ENCODE data around the gene TNF.

Gene TNF

GRCh38 chr6:31572041-31572911 lies 3.1 kb upstream of the TNF start, which contains the start of gene LTA:
Gene LTA (plus strand): TSS chr6:31572289. CDS start chr6:31572743, 454 bp downstream.
- H3K36me3 Mint-ChIP-seq = peaks cover 31% of the 10 kb centered on the region
- peak within 1 kb of the TSS; percentile 96 for H3K27ac Mint-ChIP-seq
- no peaks in the 10 kb centered on the region for H3K9me3 Mint-ChIP-seq
- H3K27me3 Mint-ChIP-seq = peaks cover 8% of the 10 kb centered on the region
- peak; percentile 82 for DNase-seq
- CTCF ChIA-PET = interaction anchor here (27.0 to 33.1 kb wide), 2 partner anchors 19 to 22 kb away, joined by 780 to 1087 read pairs; partner anchors contain the start of genes ATP6V1G2, LST1, NCR3 and NFKBIL1
- peak within 1 kb of the TSS; percentile 94 for H3K4me3 Mint-ChIP-seq
- H3K4me1 Mint-ChIP-seq = peaks cover 96% of the 10 kb centered on the region

- peak overlapping the region; percentile 94 for H3K4me3 Mint-ChIP-seq
- H3K36me3 Mint-ChIP-seq = peaks cover 38% of the 10 kb centered on the region
- peaks cover 4% of the 10 kb centered on the region for H3K27me3 Mint-ChIP-seq
- no peaks in the 10 kb centered on the region for H3K9me3 Mint-ChIP-seq
- peaks cover 91% of the 10 kb centered on the region for H3K4me1 Mint-ChIP-seq
- peak overlapping the region; percentile 96 for H3K27ac Mint-ChIP-seq
- no peak for DNase-seq
- CTCF ChIA-PET = interaction anchor here (0.6 to 33.1 kb wide), 3 partner anchors 20 to 46 kb away, joined by 3 to 1087 read pairs (median 780); partner anchors contain the start of genes ATP6V1G2, LST1, NCR3 and NFKBIL1
These were observed 1.9 kb upstream of the TNF start for GRCh38 chr6:31573239-31574105.

GRCh38 chr6:31574106-31575061 lies 981 bp upstream of the TNF start:
- Mint-ChIP-seq H3K4me1 (peaks cover 91% of the 10 kb centered on the region), H3K9me3 (no peaks in the 10 kb centered on the region), H3K4me3 (peak overlapping the region; percentile 92), H3K36me3 (peaks cover 45% of the 10 kb centered on the region), H3K27ac (peak overlapping the region; percentile 96), H3K27me3 (peaks cover 4% of the 10 kb centered on the region)
- CTCF ChIA-PET = interaction anchor here (0.6 to 33.1 kb wide), 4 partner anchors 20 to 83 kb away, joined by 3 to 1087 read pairs (median 392); partner anchors contain the start of genes ATP6V1G2, LST1, NCR3 and NFKBIL1
- no peak for DNase-seq

GRCh38 chr6:31575952-31576685 lies 754 bp downstream of the TNF start:
- DNase-seq = no peak
- Mint-ChIP-seq H3K4me1 (peaks cover 82% of the 10 kb centered on the region), H3K36me3 (peaks cover 59% of the 10 kb centered on the region), H3K4me3 (peak overlapping the region; percentile 92), H3K27me3 (peaks cover 4% of the 10 kb centered on the region), H3K9me3 (no peaks in the 10 kb centered on the region), H3K27ac (peak overlapping the region; percentile 87)
- CTCF ChIA-PET = interaction anchor here (2.5 to 33.1 kb wide), 3 partner anchors 8 to 23 kb away, joined by 9 to 1087 read pairs (median 780); partner anchors contain the start of genes ATP6V1G2, LST1, NCR3 and NFKBIL1

DNA sequence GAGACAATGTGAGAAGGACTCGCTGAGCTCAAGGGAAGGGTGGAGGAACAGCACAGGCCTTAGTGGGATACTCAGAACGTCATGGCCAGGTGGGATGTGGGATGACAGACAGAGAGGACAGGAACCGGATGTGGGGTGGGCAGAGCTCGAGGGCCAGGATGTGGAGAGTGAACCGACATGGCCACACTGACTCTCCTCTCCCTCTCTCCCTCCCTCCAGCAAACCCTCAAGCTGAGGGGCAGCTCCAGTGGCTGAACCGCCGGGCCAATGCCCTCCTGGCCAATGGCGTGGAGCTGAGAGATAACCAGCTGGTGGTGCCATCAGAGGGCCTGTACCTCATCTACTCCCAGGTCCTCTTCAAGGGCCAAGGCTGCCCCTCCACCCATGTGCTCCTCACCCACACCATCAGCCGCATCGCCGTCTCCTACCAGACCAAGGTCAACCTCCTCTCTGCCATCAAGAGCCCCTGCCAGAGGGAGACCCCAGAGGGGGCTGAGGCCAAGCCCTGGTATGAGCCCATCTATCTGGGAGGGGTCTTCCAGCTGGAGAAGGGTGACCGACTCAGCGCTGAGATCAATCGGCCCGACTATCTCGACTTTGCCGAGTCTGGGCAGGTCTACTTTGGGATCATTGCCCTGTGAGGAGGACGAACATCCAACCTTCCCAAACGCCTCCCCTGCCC lies 1.7 kb downstream of the TNF start:
- Mint-ChIP-seq H3K27me3 (peaks cover 4% of the 10 kb centered on the region), H3K9me3 (no peaks in the 10 kb centered on the region), H3K4me3 (peak overlapping the region; percentile 92), H3K4me1 (peaks cover 73% of the 10 kb centered on the region), H3K27ac (peak overlapping the region; percentile 87), H3K36me3 (peaks cover 68% of the 10 kb centered on the region)
- peak; percentile 73 for DNase-seq
- CTCF ChIA-PET = interaction anchor here (2.5 to 33.1 kb wide), 3 partner anchors 9 to 24 kb away, joined by 9 to 1087 read pairs (median 780); partner anchors contain the start of genes ATP6V1G2, LST1, NCR3 and NFKBIL1

DNA sequence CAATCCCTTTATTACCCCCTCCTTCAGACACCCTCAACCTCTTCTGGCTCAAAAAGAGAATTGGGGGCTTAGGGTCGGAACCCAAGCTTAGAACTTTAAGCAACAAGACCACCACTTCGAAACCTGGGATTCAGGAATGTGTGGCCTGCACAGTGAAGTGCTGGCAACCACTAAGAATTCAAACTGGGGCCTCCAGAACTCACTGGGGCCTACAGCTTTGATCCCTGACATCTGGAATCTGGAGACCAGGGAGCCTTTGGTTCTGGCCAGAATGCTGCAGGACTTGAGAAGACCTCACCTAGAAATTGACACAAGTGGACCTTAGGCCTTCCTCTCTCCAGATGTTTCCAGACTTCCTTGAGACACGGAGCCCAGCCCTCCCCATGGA lies 2.2 kb downstream of the TNF start:
- no peaks in the 10 kb centered on the region for H3K9me3 Mint-ChIP-seq
- peak overlapping the region; percentile 92 for H3K4me3 Mint-ChIP-seq
- H3K36me3 Mint-ChIP-seq = peaks cover 73% of the 10 kb centered on the region
- H3K27me3 Mint-ChIP-seq = peaks cover 4% of the 10 kb centered on the region
- DNase-seq = no peak
- CTCF ChIA-PET = interaction anchor here (2.5 to 33.1 kb wide), 3 partner anchors 9 to 25 kb away, joined by 9 to 1087 read pairs (median 780); partner anchors contain the start of genes ATP6V1G2, LST1, NCR3 and NFKBIL1
- peak overlapping the region; percentile 87 for H3K27ac Mint-ChIP-seq
- H3K4me1 Mint-ChIP-seq = peaks cover 72% of the 10 kb centered on the region

GRCh38 chr6:31578184-31579118 lies 3.1 kb downstream of the TNF start:
- H3K4me3 Mint-ChIP-seq = peak overlapping the region; percentile 93
- CTCF ChIA-PET = interaction anchor here (1.2 to 33.1 kb wide), 4 partner anchors 8 to 25 kb away, joined by 3 to 1087 read pairs (median 394); partner anchors contain the start of genes ATP6V1G2, LST1, NCR3 and NFKBIL1
- H3K27ac Mint-ChIP-seq = peak overlapping the region; percentile 97
- H3K4me1 Mint-ChIP-seq = peaks cover 70% of the 10 kb centered on the region
- H3K36me3 Mint-ChIP-seq = peaks cover 74% of the 10 kb centered on the region
- peaks cover 4% of the 10 kb centered on the region for H3K27me3 Mint-ChIP-seq
- no peaks in the 10 kb centered on the region for H3K9me3 Mint-ChIP-seq
- DNase-seq = no peak

DNA sequence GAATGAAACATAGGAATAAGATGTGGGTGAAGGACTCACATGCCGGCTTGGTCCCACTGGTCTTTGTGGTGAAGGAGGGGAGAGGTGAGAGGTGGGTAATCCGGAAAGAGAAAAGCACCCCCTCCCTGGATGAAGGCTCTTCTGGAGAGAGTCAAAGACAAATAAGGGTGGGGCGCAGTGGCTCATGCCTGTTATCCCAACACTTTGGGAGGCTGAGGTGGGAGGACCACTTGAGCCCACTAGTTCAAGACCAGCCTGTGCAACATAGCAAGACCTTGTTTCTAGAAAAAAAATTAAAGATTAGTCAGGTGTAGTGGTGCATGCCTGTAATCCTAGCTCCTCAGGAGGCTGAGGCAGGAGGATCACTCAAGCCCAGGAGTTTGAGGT lies 3.7 kb downstream of the TNF start:
- Mint-ChIP-seq H3K27ac (peak overlapping the region; percentile 97), H3K9me3 (no peaks in the 10 kb centered on the region), H3K4me3 (peak overlapping the region; percentile 93), H3K36me3 (peaks cover 71% of the 10 kb centered on the region), H3K27me3 (peaks cover 4% of the 10 kb centered on the region), H3K4me1 (peaks cover 70% of the 10 kb centered on the region)
- no peak for DNase-seq
- CTCF ChIA-PET = interaction anchor here (1.2 to 33.1 kb wide), 3 partner anchors 9 to 26 kb away, joined by 3 to 1087 read pairs (median 780); partner anchors contain the start of genes ATP6V1G2, LST1, NCR3 and NFKBIL1

GRCh38 chr6:31579546-31580437 lies 4.4 kb downstream of the TNF start:
- DNase-seq = no peak
- peaks cover 4% of the 10 kb centered on the region for H3K27me3 Mint-ChIP-seq
- peak overlapping the region; percentile 93 for H3K4me3 Mint-ChIP-seq
- H3K27ac Mint-ChIP-seq = peak overlapping the region; percentile 97
- H3K4me1 Mint-ChIP-seq = peaks cover 70% of the 10 kb centered on the region
- no peaks in the 10 kb centered on the region for H3K9me3 Mint-ChIP-seq
- CTCF ChIA-PET = interaction anchor here (0.6 to 33.1 kb wide), 9 partner anchors 9 to 159 kb away, joined by 3 to 1087 read pairs (median 4); partner anchors contain the start of genes ATP6V1G2, LST1, NCR3 and NFKBIL1
- H3K36me3 Mint-ChIP-seq = peaks cover 71% of the 10 kb centered on the region

- peak overlapping the region; percentile 93 for H3K4me3 Mint-ChIP-seq
These were observed 5.0 kb downstream of the TNF start for GRCh38 chr6:31580438-31580740.

More at GRCh38 chr6:31580438-31580740, 5.0 kb downstream of the TNF start:
- DNase-seq = no peak
- Mint-ChIP-seq H3K27ac (peak overlapping the region; percentile 97), H3K27me3 (peaks cover 2% of the 10 kb centered on the region), H3K4me1 (peaks cover 70% of the 10 kb centered on the region), H3K36me3 (peaks cover 69% of the 10 kb centered on the region), H3K9me3 (no peaks in the 10 kb centered on the region)
- CTCF ChIA-PET = interaction anchor here (0.6 to 33.1 kb wide), 9 partner anchors 9 to 158 kb away, joined by 3 to 1087 read pairs (median 4); partner anchors contain the start of genes ATP6V1G2, LST1, NCR3 and NFKBIL1

All from activated naive CD4-positive, alpha-beta T cell treated with anti-CD3 and anti-CD28 coated beads, Interleukin-2, amount 10 ng/mL, durations not matched to agents 7 days and 5 days (primary cell).